SHP77 (cell line): ENCODE data around the gene PRSS1.
"Not testable (repeated sequence)": the region's sequence is repeated elsewhere in the genome, so short reads cannot be mapped to it uniquely, and the experiment has no call there.

ENCODE experiments used
- DNase-seq, 2 experiments: peaks; one replicate each; lab custom pipeline; 2025; lab: John Stamatoyannopoulos, UW

Gene PRSS1

DNA sequence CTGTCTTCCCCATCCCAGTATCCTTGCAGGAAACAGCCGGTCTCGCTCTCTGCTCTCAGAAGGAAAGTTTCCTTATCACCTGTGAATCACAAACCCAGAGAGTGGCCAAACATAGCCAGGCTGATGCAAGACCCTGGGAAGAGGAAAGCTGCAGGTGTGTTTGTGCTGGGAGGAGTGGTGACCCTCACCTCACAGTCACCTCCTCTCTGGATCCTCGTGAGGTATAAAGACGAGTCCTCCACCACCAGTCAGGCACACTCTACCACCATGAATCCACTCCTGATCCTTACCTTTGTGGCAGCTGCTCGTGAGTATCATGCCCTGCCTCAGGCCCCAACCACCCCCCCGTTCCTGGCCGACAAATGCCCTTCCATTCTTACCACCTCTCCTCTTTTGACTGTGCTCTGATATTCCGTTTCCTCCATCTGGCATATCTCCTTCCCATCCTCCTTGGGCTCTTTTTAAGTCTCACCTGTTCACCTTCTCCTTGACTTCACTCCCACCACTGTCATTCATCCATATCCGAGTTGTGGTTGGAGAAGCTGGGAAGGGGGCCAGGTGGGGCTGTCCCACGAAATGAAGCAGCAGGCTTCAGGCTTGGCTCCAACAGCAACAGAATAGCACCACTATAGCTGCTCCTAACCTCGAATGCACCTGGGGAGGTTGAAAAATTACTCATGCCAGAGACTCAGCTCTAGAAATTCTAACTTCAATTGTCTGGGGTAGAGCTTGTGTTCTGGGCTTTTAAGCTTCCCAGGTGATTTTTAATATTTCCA lies at the start of gene PRSS1:
Gene PRSS1, plus strand, starts transcription at position 255 of the 776 bp plus-strand sequence. Its CDS starts 13 bp downstream, at position 268.
- no peak for DNase-seq

DNA sequence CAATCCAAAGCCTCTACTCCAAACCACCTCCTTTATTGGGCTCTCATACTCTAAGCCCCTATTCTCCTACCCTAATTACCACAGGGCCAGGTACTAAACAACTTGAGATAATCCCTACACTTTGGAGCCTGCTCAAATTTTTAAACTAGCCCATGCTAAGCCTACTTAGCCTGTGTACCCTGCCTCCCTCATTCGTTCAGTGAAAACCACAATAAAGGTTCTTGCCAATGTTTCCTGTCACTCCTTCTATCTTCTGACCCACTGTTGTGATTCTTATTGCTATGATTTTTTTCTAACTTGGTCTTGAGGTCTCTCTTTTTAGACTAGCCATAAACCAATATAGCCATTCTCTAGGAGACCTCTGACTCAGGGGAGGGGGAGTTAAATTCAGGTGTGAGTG lies 48.3 kb upstream of the PRSS1 start:
- DNase-seq, result not testable (repeated sequence)

DNA sequence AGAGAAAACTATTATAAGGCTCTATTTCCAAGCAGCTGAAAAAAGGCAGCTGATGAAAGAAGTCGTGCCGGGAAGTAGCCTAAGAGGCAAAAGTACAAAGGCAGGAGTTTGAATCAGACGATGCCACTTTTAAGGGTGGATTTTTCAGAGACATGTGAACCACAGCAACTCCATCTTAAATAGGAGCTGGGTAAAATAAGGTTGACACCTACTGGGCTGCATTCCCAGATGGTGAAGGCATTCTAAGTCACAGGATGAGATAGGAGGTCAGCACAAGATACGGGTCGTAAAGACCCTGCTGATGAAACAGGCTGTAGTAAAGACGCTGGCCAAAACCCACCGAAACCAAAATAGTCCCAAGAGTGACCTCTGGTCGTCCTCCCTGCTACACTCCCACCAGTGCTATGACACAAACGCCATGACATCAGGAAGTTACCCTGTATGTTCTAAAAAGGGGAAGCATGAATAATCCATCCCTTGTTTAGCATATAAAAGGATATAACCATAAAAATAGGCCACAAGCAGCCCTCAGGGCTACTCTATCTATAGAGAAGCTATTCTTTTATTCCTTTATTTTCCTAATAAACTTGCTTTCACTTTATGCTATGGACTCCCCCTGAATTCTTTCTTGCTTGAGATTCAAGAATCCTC lies 45.5 kb upstream of the PRSS1 start:
- no peak for DNase-seq

DNA sequence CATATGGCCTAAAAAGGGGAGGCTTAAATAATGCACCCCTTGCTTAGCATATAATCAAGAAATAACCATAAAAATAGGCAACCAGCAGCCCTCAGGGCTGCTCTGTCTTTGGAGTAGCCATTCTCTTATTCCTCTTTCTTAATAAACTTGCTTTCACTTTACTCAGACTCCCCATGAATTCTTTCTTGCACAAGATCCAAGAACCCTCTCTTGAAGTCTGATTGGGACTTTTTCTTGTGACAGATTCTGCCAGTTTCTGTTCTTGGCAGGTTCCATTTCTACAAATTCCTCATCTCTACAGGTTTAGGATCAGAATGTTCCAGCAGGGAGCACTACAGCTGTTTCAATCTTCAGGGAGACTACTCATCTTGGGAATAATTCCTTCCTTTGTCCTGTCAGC lies 40.5 kb upstream of the PRSS1 start:
- DNase-seq, result not testable (repeated sequence)

DNA sequence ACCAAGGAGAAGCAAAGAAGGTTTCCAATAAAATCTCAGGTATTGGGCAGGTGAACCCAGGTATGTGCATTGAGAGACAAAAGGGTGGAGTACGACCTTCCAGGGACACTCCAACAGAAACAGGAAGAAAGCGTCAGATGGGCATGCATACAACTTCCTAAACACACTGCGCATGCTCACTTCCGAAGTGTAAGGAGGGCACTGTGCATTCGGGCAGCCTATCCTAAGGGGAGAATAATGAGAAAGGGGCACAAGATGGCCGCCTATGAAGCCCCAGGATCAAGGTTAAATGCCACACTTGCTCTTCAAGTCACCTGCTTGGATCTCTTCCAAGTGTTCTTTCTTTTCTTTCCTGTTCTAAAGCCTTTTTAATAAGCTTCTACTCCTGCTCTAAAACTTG lies 39.4 kb upstream of the PRSS1 start:
- no peak for DNase-seq

DNA sequence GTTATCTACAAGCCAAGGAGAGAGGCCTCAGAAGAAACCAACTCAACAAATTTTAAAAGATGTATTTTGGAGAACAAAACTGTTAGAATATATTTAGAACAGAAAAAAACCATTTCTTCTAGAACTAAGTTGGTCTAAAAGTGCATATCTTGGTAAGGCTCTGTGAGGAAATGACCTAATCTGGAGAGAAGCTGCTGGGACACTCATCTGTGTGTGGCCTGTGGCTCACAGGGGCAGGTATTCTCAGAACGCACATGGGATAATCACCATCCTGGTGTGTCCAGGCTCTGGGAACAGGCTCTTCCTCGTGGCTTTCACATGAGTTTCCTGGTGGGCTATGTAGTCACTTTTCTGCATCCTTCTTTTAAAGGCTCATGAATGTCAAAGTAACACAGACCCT lies 38.1 kb upstream of the PRSS1 start:
- DNase-seq, result no peak

DNA sequence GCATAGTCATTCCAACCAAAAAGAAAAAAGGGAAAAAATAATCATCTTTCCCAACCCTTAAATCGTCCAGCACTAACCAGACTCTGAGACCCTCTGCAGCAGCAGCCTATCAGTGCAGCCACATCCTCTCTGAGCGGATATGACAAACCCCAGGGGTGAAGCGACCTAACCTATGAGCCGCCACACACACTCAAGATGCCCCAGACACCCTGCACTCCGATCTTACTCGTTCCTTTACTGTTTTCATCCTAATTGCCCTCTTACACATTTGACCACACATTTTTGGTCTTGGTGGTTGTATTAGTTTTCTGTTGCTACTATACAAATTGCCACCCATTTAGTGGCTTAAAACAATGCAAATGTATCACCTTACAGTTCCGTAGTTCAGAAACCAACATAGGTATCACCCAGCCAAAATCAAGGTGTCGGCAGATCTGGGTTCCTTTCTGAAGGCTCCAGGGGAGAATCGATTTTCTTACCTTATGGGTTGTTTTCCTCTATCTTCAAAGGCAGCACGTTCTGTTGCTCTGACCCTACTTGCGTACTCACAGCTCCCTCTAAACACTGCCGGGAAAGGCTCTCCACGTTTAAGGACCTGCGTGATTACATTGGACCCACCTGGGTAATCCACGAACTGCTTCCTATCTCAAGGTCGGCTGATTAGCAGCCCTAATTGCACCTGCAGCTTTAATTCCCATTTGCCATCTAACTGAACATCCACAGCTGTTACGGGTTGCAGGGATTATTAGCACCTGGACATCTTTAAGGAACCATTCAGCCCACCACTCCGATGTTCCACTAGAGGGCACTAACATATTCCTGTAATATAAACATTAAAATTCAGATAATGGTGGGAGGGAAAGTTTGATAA lies 37.3 kb upstream of the PRSS1 start:
- DNase-seq, result peak in 1 of 2 experiments; percentile 5

DNA sequence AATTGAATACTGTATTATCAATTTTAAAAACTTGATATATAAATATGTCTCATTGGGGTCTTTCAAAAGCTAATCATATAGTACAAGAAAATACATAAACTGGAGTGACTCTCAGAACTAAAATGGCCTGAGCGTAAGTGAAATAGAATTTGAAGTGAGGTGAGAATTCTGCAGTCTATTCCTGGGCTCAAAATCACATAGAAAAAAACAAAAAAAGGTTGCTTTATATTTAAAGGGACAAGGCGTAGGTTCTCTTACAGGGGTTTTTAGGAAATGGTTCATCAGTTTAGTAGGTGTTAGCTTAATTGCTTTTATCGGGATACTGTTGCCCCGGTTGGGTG lies 36.7 kb upstream of the PRSS1 start:
- DNase-seq, result no peak

DNA sequence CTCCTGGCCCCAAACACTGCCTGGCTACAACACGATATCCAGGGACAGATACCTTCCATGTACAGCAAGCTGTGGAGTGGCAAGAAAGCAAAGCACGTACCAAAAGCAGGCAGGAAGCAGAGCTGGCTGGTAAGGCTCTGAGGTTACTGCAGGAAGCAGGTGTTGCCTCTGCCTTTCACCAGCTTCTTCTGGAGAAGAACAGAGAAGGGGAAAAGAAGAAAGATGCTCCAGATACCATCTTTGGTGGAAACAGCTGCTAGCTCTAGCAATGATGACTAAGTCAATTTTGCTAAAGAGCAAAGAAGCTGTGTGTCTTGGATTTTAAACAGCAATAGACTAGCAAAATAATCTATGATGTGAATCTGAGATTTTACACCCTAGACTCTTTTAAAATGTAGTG lies 34.9 kb upstream of the PRSS1 start:
- DNase-seq, result no peak

DNA sequence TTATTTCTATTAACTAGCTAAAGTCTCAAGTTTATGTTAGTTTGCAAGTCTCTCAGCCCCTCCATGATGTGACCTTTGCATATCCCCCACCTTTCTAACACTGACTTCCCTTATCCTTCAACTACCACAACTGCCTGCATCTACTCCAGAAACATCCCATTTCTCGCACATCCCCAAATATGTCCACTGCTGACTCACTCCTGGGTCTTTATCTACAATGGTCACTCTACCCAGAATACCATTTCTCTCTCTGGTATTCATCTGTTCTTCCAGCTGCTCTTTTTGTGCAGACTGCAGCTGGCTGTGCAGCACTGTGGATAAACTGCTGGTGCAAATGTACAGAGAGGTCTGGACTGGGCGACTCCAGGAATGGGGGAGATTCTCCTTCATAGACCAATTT lies 32.7 kb upstream of the PRSS1 start:
- no peak for DNase-seq

DNA sequence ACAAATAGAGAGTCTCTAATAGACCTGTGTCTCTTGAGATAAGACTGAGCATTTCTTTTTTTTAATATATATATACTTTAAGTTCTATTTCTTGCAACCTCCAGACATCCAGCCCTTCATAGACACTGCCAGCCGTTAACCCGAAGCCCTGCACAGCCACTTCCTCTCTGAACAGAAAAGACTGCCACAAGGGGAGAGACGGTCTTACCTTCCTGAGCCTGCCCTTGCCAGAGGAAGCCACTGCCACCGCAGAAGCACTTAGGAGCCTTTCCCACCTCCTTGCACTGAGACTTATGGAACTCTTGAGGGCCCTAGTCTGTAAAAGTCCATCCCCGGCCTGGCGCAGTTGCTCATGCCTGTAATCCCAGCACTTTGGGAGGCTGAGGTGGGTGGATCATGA lies 31.8 kb upstream of the PRSS1 start:
- DNase-seq, result no peak

DNA sequence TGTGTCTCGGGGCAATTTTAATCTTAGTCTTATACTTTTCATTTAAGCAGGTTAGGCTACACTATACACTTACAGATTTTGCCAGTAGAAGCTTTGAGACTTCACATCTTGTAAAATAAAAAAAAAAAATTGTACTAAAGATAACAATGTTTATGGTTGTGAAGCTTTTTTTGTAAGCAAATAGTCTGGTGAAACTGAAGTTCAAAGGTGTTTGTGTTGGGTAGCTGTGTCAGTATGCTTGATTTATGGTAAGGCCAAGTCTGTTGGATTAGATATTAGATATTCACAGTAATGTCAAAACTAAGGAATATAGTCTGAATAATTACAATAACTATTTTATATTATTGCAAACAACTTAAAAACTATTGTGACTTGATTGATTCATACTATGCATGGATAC lies 31.0 kb upstream of the PRSS1 start:
- no peak for DNase-seq

DNA sequence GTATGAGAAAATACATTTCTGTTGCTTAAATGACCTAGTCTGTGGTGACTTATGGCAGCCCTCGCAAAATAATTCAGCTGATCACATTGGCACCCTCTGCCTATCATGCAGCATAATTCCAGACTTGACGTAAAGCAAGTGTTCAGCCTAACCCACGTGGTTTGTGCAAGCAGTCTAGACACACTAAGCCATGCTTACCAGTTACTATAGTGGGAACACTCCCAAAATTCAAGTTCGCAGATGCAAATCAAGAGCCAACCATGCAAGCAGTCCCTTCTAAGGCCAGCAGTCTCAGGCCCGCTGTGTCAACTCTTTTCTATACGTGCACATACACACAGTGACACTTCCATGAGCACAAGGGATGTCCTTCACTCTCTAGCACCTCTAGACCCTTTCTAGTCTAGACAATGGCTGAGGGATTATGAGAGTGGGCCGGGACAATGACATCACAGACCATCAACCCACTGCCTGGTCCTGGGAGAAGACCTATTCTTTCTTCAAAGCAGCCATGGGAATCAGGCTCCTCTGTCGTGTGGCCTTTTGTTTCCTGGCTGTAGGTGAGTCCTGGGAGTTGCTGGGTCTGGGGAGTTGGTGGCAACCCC lies 29.0 kb upstream of the PRSS1 start:
- no peak for DNase-seq

DNA sequence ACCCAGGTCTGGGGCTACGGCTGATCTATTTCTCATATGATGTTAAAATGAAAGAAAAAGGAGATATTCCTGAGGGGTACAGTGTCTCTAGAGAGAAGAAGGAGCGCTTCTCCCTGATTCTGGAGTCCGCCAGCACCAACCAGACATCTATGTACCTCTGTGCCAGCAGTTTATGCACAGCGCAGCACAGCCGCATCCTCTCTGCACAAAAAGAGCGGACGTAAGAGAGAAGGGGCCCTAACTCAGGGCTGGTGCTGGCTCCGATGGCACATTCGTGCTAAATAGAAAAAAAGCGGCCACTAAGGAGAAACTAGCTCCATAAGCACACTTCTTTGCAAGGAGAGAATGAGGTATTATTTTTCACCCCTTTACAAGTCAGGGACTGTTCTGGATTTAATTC lies 28.3 kb upstream of the PRSS1 start:
- DNase-seq, result no peak

DNA sequence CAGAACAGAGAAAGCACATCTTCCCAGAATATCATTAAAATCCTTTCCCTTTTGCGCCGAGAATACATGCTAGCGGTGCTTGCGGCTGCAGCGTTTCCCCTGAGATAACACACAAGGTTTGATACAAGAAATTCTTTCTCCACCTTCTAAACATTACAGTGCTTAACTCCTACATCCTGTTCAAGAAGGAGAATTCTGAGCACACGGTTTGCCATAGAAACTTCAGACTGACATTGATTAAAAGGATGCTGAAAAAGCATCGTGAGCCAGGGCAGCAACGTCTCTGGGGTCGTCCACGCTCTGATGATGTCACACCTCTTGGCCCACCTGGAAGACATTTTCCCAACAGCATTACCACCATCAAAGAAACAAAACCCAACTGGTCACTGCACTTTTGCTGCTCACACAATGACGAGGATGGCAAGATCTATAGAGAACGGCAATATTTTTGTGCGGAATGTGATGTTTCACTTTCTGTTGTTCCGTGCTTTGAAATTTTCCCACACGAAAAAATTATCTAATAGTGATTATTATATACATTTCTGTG lies 27.0 kb upstream of the PRSS1 start:
- DNase-seq, result no peak

DNA sequence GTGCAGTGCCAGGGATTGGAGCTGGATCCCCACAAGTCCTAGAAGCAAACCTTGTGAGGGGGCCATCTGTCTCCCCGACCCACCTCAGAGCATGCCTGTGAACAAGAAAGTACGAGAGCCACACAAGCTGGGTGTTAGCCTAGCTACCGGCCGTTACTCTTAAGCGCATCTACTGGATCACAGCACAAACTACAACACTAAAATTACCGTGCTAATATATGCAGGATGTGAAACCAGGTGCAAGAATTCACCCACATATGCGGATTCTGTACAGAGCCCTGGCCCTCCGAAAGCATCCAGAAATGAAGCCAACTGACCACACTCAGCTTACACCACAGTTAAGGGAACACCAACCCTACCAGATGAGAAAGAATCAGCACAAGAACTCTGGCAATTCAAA lies 16.0 kb upstream of the PRSS1 start:
- no peak for DNase-seq

DNA sequence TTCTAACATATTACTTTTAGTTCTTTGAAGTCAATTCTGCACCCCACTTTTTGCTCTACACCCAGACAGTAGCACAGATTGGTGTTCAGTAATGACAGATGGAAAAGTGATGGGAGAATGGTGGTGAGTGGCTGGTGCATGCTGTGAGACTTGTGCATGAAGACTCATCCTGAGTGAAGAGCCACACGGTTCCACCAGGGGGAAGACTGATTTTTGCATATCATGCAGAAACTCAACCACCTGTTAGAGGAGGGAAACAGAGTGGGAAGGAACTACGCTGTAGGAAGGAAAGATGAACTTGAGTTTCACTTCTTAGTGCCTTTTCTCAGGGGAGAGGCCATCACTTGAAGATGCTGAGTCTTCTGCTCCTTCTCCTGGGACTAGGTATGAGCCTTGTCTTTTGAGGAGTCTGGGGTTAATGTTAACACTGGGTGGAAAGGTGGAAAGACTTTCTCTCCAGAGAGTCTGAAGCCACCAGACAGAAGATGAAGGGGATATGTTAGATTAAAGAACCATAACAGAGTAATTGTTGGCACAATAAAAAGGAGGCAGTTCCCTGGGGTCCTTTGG lies 9.3 kb upstream of the PRSS1 start:
- no peak for DNase-seq

DNA sequence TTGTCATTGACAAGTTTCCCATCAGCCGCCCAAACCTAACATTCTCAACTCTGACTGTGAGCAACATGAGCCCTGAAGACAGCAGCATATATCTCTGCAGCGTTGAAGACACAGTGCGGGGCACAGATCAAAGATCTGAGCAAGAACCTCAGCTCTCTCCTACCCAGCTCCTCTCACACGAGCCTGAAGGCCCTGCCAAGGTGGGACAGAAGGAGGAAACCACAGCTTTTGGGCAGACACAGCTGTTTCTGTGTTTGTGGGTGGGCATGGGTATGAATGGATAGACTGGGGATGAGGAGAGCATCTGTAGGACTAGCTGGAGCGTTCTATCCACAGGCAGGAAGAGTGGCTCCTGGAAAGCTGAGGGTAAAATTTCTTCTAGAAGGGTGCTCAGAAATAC lies 8.5 kb upstream of the PRSS1 start:
- no peak for DNase-seq

DNA sequence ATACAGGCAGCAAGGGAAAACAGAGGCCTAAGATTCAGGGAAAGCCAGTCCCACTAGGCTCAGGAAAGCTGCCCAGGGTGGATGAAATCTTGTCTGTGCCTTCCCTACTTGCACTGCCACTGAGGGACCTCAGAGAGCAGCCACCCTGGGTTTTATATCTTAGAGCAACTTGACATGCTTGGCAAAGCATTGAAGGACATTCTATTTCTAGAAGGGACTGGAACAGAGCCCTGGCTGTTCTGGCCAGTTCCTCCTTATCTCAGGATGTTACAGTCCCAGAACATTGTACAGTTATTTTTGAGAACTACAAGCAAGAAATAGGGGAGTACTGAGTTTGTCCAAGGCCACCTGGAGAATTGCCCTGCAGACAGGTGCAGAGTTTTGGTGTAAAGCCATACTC lies 7.3 kb upstream of the PRSS1 start:
- DNase-seq, result not testable (repeated sequence)

DNA sequence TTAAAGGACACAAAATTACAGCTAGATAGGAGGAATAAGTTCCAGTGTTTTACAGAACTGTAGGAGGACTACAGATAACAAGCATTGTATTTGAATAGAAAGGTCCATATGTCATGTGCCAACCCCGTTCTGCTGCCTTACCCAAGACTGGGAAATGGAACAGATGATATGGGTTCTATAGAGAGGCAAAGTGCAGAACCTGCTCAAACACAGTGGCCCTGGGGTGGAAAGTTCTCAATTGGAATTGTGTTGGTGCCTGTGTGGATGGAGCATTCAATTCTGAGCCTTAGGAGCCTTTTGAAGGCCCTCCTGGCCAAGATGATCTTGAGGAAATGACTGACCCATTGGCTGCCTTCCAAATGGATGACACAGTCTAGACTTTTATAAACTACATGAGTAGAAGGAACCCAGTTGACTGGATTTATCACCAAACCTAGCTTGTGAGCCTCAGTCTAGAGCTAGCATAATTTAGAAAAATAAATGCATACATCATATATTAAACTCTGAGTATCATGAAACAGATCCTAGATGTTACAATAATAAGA lies 4.1 kb upstream of the PRSS1 start:
- DNase-seq, result no peak

DNA sequence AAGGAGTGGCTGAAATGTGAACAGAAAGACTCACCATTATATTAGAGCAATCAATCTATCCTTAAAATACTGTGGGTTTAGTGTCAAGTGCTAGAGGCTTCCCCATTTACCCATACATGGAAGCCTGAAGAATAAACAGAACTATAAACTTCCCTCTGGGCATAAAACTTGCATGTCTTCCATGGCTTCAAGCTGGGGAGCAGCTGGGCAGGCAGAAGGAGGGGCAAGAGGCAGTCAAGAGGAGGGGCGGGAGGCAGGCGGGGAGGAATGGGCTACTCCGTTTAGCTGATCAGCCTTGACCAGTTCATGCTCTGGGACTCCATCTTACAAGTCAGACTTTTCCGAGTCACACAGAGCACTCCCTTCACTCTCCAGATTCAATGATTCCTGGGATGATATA lies 3.5 kb upstream of the PRSS1 start:
- DNase-seq, result no peak

DNA sequence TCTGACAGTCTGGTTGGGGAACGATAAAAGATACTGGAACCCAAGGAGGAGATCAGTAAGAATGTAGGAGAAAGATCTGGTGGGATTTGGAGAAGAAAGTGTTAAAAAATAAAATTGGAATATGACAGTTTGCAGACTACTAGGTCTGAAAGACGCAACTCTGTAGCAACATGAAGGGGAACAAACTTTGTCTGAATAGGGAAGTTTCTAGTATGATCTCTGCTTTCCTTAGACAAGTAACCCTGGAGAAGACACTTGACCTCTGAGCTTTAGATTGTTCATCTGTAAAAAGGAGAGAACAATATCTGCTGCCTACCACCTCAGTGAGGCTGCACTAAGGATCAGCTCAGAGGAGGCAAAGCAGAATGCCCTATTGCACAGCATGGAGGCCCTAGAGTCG lies 3.0 kb upstream of the PRSS1 start:
- DNase-seq, result no peak
